Natural killer cell (primary cell): ENCODE data around the gene MICAL2. TPM values are rescaled to one million over a fixed set of nuclear protein-coding genes. Genes with fewer than 3 reads are reported as not detected.
A peak's percentile ranks its signal among the peaks of the same experiment; 100 is the strongest.

Experiments used
- ATAC-seq, 3 donors: fragments of 150-1000 bp in 2 of 3; fragments of 200-7000 bp in 1 of 3; cut with Tn5 transposase; 1 replicate in 1 of 3; 2 replicates in 2 of 3; pipeline ENCODE4 v1.10.0; 2021; ENCODE audit warnings: mild to moderate bottlenecking in 2 of 3, moderate library complexity in 2 of 3
- DNase-seq, 2 donors: peaks; one replicate each; pipeline versions ENCODE4 v3.0.0 to v3.0.0-alpha.2; 2013 to 2021; ENCODE audit warnings: mixed read lengths in 1 of 2
- H3K27ac ChIP-seq: one replicate; pipeline ENCODE4 v1.5.1; 2013; ENCODE audit warnings: mild to moderate bottlenecking, low read length
- H3K27me3 ChIP-seq: one replicate; pipeline ENCODE4 v1.6.1; 2013; ENCODE audit warnings: low read length; ENCODE audit not compliant: control insufficient read depth, insufficient read depth
- H3K36me3 ChIP-seq: one replicate; pipeline ENCODE4 v1.6.1; 2013; ENCODE audit warnings: low read length; ENCODE audit not compliant: control insufficient read depth, insufficient read depth
- H3K4me1 ChIP-seq: one replicate; pipeline ENCODE4 v1.6.1; 2013; ENCODE audit warnings: low read length; ENCODE audit not compliant: control insufficient read depth, insufficient read depth
- H3K4me3 ChIP-seq: one replicate; pipeline ENCODE4 v1.5.1; 2013; ENCODE audit warnings: low read length
- H3K9me3 ChIP-seq: one replicate; pipeline ENCODE4 v1.6.1; 2013; ENCODE audit warnings: low read length; ENCODE audit not compliant: control insufficient read depth, insufficient read depth
- H3K27ac Mint-ChIP-seq, 2 donors: one replicate each; pipeline ENCODE4 v1.8.0; 2022; ENCODE audit warnings: mild to moderate bottlenecking in 2 of 2, mixed read lengths in 2 of 2, moderate library complexity in 1 of 2
- H3K27me3 Mint-ChIP-seq, 2 donors: one replicate each; pipeline ENCODE4 v1.8.0; 2022; ENCODE audit warnings: low read depth in 2 of 2, mixed read lengths in 2 of 2
- H3K36me3 Mint-ChIP-seq: one replicate; pipeline ENCODE4 v1.8.0; 2022; ENCODE audit warnings: mixed read lengths
- H3K4me1 Mint-ChIP-seq, 2 donors: one replicate each; pipeline ENCODE4 v1.8.0; 2022; ENCODE audit warnings: mixed read lengths in 2 of 2
- H3K4me3 Mint-ChIP-seq: one replicate; pipeline ENCODE4 v1.8.0; 2022; ENCODE audit warnings: mild to moderate bottlenecking, moderate library complexity, mixed read lengths
- H3K9me3 Mint-ChIP-seq, 2 donors: one replicate each; pipeline ENCODE4 v1.8.0; 2022; ENCODE audit warnings: mixed read lengths in 2 of 2
- CTCF ChIP-seq: fragments of 200-600 bp; IDR thresholded peaks from one replicate; pipeline ENCODE4 v1.8.0; 2022; ENCODE audit warnings: antibody characterized with exemption
- WGBS: methylation state at CpG from one replicate; pipeline ENCODE4 v1.1.7; 2013; ENCODE audit warnings: missing lambda C conversion rate; ENCODE audit not compliant: insufficient coverage; 5-methylcytosine and 5-hydroxymethylcytosine counted together
- intact Hi-C: fragments of 100-400 bp; cut with micrococcal nuclease; formaldehyde crosslinking; loops from one replicate; pipeline ENCODE4 v1.14.2; 2022
- total RNA-seq, 4 donors: library from RNA; stranded (reverse); fragments of 120-200 nt in 1 of 4; gene quantifications; one replicate each; pipeline versions ENCODE4 v1.2.3 to v1.2.4, GENCODE V29; 2013 to 2022

The MICAL2 gene
- total RNA-seq, 3 donors from 2014 or later (not counting 1 experiment from before 2014, with no cell fraction given) = 54.6 to 68.6 (median 57.4) TPM

GRCh38 chr11:12131943-12132789, 21.8 kb downstream of the MICAL2 start:
- no peaks in the 10 kb centered on the region for H3K9me3 ChIP-seq
- 95% methylated on average over 7 of the region's 7 CpGs for WGBS
- Mint-ChIP-seq H3K27me3 (no peaks in the 10 kb centered on the region), H3K36me3 (no peaks in the 10 kb centered on the region), H3K4me1 (peaks cover 28 to 37% of the 10 kb centered on the region in 2 donors), H3K9me3 (no peaks in the 10 kb centered on the region), H3K27ac (no peak overlapping the region), H3K4me3 (no peak overlapping the region)
- H3K4me1 ChIP-seq = peaks cover 34% of the 10 kb centered on the region
- no peak overlapping the region for H3K4me3 ChIP-seq
- no peaks in the 10 kb centered on the region for H3K27me3 ChIP-seq
- no peaks in the 10 kb centered on the region for H3K36me3 ChIP-seq
- no peak for TF ChIP-seq CTCF
- ATAC-seq (no peak), DNase-seq (no peak)
- intact Hi-C loops = no loop called here
- no peak overlapping the region for H3K27ac ChIP-seq

GRCh38 chr11:12132790-12133145, 22.4 kb downstream of the MICAL2 start:
- Histone ChIP-seq H3K4me1 (peaks cover 29% of the 10 kb centered on the region), H3K36me3 (no peaks in the 10 kb centered on the region), H3K9me3 (no peaks in the 10 kb centered on the region), H3K4me3 (no peak overlapping the region), H3K27ac (no peak overlapping the region), H3K27me3 (no peaks in the 10 kb centered on the region)
- H3K4me1 Mint-ChIP-seq = peaks cover 22 to 31% of the 10 kb centered on the region in 2 donors
- H3K36me3 Mint-ChIP-seq = no peaks in the 10 kb centered on the region
- ATAC-seq (no peak), DNase-seq (no peak)
- H3K9me3 Mint-ChIP-seq = no peaks in the 10 kb centered on the region
- H3K27me3 Mint-ChIP-seq = no peaks in the 10 kb centered on the region
- TF ChIP-seq CTCF = no peak
- no peak overlapping the region for H3K27ac Mint-ChIP-seq
- H3K4me3 Mint-ChIP-seq = no peak overlapping the region
- WGBS = 100% methylated on average over 2 of the region's 2 CpGs
- intact Hi-C loops = no loop called here

- Histone ChIP-seq H3K4me1 (peaks cover 23% of the 10 kb centered on the region), H3K27ac (no peak overlapping the region), H3K36me3 (peaks cover 3% of the 10 kb centered on the region), H3K9me3 (no peaks in the 10 kb centered on the region), H3K27me3 (no peaks in the 10 kb centered on the region), H3K4me3 (no peak overlapping the region)
- intact Hi-C loops = no loop called here
- Mint-ChIP-seq H3K27me3 (no peaks in the 10 kb centered on the region), H3K27ac (peak overlapping the region in 1 of 2 donors; percentile 31), H3K9me3 (no peaks in the 10 kb centered on the region), H3K36me3 (no peaks in the 10 kb centered on the region), H3K4me3 (no peak overlapping the region), H3K4me1 (peaks cover 15 to 23% of the 10 kb centered on the region in 2 donors)
- ATAC-seq (no peak), DNase-seq (peak in 1 of 2 donors; percentile 57)
- TF ChIP-seq CTCF = no peak
- 52% methylated on average over 5 of the region's 5 CpGs for WGBS
Observed at GRCh38 chr11:12133547-12134235, 23.3 kb downstream of the MICAL2 start.
